NOMO-1 treated with DMSO at 0.1 percent for 48 hours (cell line): ENCODE data around the gene TOPAZ1.

ENCODE experiments used
- DNase-seq: peaks from one replicate; lab custom pipeline; 2025; ENCODE audit not compliant: unreplicated experiment; lab: John Stamatoyannopoulos, UW

TOPAZ1 gene

DNA sequence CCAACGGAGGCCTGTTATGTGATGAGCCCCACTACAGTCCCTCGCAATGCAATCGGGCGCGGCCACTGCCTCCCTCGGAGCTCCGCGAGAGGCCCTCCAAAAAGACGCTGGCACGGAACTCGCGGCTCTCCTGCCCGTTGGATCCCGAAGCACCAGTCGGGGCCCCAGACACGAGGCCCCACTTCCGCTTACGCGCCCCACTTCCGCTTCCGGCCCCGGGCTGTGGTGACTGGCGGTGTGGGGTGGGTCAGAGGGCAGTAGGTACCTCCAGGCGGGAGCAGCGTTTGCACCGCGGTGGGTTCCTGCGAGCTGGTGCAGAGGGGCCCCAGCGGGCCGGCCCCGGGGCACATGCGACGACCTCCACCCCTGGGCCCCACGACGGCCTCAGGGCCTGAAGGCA, at the start of gene TOPAZ1:
Gene TOPAZ1, plus strand, starts transcription at position 181 of the 400 bp plus-strand sequence. Its CDS starts 168 bp downstream, at position 349.
- no peak for DNase-seq

DNA sequence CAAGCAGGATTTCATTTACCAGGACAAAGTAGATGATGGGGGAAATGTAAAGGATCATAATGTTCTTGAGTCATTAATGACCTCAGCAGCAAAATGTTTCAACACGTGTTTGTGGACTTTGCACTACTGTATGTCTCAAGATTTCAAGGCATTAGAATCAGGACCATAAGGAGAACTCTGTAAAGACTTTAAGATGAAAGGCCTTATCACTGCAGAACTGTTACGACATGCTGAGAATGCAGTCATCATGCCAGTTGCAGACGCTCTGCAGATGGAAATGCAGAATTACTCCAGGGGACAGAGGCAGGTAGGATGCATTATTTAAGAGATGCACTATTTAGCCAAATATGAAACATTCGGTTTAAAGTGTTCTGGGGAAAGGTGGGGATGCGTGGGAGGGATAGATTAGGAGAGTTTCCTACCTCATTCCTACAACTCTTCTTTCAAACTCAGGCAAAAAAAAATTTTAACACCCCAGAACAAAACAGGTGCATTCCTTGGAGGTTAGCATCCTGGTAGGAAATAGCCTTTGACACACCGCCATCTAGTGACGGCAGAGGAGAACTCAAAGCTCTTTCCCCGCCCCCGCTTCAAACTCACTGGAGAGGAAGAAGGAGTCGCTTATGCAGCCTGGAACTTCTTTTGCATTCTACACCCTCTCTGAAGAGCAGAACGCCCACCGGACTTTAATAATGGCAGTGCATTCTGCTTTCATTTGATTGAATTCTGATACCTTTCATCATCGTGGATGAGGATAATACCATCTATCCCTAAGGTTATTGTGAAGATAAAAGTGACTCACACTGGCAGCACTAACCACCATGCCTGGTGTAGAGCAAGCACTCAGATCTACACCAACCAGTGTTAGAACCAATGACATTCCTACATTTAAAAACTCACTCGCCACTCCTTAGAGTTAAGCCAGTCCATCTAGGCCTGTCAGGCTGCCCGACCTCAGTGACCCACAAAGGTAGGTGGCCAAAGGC, 43.1 kb upstream of the TOPAZ1 start:
- DNase-seq, result peak; percentile 66

DNA sequence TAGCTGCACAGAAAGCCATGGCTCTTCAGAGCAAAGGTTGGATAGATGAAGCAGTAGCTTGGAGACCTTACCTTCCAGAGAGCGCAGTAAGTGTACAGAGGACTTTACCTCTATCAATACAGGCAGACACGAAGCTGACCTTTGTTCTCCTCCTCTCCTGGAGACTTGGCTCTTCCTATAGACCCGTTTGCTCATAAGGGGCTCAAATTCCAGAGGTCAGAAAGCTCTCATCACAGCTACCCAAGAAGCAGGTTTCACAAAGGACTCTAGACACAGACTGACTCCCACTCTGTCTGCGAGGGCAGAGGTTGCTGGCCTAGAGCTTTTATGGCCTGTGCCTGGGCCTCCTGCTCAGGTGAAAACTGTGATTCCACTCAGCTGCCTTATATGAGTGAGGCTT, 35.4 kb upstream of the TOPAZ1 start:
- no peak for DNase-seq

DNA sequence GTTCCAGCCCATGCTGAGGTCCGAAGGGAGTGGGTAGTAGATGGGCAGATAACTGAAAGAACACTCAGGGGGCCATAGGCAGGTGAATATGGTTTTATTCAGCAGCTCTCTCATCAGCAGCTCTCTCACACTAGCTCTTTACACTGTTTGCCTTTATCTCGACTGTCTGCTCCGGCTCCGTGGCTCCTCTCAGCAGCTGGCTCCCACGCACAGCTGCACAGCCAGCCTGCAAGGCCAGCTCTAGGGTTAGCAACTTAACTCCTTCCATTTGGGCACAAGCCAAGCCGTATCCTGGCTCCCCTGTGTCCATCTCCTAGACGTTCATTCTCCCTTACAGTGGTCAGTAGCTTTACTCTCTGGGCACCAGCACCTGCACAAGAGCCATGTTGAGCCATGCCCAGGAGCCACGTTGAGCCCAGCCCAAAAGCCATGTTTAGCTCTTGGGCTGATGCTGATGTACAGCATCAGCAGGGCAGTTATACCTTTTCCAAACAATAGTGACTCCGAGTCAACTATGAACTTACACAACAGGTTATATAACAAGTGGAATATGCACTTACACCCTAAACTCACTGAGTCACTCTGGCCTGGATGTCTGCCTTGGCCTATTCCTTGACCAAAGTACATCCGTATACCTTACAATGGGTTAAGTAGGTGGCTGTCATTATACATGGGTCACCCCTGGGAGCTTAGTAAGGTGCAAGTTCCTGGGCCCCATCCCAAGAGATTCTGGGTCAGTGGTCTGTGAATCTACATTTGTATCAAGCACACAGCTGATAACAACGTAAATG, 34.6 kb upstream of the TOPAZ1 start:
- no peak for DNase-seq

DNA sequence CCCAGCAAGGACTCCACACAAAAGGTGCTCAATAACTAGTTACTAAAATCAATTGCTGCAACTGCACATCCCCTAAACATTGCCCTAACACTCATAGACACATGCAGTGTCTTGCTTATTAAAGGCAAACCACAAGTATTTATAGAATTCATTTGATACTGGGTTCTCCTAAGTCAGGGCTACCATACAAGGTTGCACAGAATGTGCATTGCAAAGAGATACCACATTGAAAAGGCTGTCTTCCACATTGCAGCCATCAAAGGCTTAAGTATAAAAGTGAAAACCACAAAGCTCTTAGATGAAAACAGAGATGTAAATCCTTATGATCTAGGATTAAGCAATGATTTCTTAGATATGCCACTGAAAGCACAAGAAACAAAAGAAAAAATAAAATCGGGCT, 33.6 kb upstream of the TOPAZ1 start:
- peak; percentile 38 for DNase-seq

DNA sequence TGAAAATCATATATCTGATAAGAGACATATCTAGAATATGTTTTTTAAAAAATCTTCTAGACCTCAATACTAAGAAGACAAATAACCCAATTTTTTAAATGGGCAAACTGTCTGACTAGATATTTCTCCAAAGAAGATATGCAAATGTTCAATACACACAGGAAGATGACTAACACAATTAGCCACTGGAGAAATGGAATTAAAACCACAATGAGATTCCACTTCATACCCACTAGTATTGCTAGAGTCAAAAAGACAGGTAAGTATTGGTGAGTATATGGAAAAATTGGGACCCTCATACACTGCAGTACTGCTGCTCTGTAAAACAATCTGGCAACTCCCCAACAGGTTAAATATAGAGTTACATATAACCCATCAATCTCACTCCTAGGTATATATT, 33.1 kb upstream of the TOPAZ1 start:
- DNase-seq, result peak; percentile 9

DNA sequence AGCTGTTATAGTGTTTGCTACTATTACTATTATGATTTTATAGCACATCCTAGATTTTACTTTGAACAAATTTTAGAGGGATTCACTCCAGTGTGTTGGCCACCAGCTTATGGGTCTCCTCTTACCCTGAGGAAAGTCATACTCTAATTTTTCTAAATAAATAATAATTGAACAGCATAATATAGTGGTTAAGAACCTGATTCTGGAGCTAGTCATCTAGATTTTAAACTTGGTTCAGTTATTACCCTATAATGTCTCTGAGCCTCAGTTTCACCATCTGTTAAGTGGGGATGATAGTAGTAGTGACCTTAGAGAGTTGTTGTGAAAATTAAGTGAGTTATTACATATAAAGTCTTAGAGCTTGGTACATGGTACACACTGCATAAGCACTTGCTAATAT, 30.7 kb upstream of the TOPAZ1 start:
- no peak for DNase-seq

DNA sequence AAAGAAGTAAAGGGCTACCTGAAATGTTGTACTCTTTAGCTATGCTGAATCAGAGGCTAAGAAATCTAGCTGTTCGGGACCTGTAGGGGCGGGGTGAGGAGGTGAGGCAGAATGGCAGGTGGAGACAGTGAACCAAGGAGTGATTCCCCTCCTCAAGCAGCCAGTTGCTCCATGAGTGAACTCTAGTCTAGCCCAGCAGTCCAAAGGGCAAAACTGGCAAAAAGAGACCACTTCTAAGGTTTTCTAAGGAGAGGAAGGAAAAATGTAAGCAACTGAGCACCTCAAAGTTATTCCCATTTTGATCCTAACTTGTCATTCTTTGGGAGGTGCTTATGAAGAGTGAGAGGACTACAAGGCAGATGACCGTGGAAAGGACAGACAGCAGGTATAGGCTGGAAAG, 19.3 kb upstream of the TOPAZ1 start:
- DNase-seq, result no peak

DNA sequence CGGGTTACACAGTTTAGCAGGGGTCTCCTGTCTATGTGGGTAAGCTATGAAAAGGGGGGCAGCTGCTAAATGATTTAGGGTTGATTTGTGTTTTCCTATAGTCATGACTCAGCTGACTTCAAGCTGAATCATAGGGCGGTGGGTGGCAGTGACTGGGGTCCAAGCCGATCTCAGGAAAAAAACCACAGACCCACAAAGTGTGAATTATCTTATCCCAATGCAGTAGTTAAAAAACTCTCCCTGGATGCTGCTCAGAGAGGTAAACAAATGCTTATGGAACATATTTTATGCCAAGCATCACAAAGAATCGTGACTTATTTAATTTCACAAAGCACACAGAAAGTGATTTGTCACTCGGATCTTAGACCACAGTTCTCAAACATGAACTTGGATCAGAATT, 18.4 kb upstream of the TOPAZ1 start:
- DNase-seq, result no peak

DNA sequence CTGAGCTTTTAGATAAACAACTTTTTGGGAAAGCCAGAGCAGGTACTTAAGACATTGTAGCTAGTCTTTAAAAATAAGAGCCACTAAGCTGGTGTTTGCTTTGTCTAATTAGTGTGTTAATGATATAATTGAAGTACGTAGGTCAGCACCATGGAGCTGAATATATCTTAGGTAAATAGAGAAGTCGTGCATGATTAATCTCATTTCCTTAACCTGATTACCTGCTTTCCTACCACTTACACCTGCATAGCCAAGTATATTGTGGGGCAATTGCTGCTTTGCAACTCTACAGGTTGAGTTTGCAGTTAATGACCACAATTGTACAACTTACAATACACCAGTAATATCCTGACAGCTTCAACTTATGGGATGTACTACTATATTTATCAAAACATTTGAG, 17.6 kb upstream of the TOPAZ1 start:
- no peak for DNase-seq

DNA sequence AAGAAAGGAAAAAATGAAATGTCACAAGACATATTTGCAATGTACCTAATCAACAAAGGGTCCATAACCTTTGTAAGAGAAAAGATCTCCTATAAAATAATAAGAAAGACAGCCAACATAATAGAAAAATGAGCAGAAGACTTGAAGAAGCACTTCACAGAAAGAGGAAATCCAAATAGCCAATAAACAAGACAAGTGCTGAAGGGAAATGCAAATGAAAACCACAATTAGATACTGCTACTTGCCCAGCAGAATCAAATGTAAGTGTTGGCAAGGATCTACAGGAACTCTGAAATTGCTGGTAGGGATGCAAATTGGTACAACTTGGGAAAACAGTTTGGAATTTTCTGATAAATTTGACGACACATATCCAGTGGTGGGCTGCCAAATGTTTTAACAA, 15.1 kb upstream of the TOPAZ1 start:
- DNase-seq, result peak; percentile 36

DNA sequence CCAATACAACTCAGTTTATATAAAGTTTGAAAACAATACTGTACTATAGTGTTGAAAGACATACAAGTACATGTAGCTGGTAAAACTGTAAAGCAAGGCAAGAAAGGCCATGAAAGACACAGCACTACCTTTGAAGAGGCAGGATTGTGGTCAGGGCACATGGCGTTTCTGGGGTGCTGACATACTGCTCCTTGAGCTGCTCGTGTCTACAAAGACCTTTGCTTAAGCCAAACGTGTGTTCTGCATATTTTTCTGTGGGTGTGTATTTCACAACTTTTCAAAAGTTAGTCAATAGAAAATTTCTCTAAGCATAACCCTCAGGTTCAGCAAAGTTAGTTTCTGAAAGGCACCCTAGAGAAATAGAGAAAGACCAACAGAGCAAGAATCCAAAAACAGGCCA, 14.1 kb upstream of the TOPAZ1 start:
- peak; percentile 41 for DNase-seq

DNA sequence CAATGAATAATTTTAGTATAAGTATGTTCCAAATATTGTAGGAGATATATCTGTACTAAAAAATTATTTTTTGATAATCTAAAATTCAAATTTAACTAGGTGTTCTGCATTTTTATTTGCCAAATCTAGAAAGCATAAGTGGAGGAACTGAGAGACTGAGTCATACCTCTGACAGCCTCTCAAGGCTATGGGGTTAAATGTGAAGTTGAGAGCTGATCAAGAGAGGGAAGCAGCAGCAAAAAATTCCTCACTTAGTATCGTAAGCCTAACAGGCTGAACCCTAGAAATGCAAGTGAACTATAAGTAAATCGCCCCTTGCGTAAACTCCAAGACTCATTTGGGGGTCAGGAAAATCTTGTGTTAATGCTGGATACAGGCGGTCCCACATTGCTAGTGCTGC, 12.8 kb upstream of the TOPAZ1 start:
- peak; percentile 20 for DNase-seq

DNA sequence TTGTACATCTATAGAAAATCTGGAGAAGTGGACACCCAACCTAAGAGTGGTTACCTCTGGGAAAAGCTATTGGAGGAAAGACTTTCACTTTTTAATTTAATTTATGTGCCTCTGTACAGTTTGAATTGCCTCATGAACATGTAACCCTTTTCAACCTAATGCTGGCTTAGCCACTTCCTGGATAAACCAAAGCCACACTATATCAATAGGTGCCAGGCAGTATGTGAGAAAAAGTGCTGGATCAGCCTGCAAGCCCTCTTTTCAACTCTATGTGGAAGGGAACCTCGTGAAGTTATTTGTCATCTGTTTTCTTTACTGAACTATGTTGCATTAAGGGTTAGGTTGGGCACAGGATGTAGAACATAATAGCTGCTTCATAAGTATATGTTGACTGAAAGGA, 9.3 kb upstream of the TOPAZ1 start:
- peak; percentile 44 for DNase-seq

DNA sequence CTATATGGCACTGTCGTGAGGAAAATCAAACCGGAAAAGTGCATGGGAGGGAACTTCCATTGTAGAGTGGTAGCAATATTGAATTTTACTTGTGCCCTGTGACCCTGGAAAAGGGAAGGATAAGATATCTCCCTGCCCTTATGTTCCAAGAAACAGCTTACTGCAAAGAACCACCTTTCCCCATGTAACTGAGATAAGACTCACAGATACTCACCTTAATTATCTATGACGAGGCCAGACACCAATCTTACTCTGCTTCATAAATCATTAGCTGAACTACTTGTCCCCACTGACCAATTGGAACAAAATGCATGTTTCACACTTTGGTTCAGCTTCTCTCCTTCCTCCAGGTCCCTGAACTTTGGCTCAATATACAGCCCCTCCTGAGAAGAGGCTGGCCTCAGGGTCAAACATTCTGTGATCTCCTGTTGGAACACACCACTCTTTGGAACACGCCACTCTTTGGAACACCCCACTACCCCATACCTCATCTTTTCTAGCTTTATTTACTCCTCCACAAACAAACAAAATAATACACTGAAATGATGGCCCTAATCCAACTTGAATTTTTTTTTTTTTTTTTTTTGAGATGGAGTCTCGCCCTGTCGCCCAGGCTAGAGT, 6.9 kb upstream of the TOPAZ1 start:
- DNase-seq, result no peak

DNA sequence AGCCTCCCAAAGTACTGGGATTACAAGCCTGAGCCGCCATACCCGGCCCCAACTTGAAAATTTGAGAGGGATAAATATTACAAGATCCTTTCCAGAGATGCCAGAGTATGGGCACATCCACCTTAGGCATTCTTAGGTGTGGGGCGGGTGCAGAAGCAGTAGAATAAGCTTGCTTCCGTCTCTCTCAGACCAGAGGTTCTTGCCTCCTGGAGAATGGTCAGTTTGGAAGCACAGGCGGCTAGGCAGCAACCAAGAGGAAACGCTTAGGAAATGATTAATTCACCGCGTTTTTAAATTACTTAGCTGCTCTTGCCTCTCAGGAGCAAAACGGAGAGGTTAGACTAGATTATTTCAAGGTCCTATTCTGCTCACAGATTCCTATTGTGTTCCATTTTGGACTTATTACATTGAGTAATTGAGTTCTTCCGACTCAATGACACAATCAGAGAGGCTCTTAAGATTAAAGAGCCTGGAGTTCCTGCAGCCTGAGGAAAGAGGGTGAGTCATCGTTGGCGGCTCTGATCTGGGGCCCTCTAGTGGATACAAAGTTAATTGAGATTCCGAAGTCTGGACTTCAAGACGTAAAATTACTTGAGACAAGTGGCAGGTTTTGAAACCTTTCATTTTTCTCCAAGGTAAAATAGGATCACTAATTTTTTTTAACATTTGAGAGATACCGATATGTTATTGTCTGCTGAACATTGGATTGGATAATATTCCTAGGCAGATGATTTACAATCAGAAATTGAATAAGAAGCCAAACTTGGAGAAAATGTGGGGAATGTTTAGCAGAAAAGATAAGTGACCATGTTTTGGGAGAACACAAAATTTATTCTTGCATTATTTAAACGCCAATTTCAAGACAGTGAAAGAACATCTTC, 5.8 kb upstream of the TOPAZ1 start:
- DNase-seq, result peak; percentile 95

DNA sequence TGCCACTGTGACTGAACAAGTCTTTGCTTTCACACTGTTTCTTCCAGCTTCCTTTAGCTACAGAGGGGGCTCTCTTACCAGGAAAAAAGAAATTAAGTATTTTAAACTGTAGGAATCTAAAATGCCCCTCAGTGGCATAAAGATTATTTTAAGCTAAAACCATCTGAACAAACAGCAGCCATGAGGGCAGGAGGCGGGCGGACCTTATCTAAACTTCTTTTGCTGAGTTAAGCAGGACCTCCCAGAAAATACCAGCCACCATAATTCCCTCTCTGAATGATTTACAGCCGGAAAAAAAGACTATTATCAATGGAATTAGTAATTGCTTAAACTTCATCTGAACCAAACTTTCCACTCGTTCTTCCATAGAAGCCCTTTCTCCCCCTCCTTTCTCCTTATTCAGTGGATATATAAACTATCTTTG, 5.2 kb upstream of the TOPAZ1 start:
- DNase-seq, result no peak

DNA sequence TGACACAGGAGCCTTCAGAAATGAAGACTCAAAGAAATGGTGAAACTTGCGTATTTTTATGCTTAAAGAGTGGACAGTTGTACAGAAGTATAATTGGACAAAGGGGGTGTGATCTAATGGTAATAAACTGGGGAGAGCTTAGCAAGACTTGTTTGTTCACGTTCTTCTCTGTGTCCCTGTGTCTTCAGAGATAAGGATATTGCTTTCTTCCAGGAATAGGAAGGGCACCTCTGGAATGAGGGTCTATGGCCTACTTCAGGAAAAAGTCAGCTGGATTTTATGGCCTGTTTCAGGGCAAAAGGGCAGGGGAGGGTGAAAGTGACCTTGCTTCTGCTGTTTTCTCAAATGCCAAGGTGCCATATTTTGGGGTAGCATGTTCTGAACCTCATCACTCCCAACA, 4.5 kb upstream of the TOPAZ1 start:
- no peak for DNase-seq

DNA sequence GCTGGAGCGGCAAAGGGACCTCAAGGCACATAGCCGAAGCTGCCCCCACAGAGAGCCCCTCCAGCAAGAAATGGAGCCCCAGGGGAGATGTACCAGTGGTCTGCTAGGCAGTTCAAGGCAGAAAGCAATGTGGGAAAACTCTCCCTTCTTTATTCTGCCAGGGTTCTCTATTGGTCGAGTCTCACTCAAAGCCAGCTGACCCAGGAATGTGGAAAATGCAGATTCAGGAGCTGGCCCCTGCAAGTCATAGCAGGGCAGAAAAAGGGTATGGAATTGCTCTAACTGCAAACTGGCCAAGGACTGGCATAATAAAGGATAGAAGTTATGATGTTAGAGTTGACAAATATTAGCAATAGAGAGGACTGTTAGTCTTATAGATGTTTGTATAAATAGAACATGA, 4.0 kb upstream of the TOPAZ1 start:
- no peak for DNase-seq

DNA sequence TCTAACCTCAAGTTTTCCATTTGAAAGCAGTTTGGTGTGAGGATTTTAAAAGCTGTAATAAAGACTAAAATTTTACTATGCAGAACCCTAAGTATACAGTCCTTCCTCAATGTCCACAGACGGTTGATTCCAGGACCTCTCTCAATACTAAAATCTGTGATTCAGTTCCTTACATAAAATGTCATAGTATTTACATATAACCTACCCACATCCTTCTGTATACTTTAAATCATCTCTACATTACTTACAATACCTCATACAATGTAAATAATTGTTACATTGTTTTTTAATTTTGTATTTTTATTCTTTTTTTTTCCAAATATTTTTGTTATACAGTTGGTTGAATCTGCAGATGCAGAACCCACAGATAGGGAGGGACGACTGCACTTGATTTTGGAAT, 2.8 kb upstream of the TOPAZ1 start:
- DNase-seq, result no peak

DNA sequence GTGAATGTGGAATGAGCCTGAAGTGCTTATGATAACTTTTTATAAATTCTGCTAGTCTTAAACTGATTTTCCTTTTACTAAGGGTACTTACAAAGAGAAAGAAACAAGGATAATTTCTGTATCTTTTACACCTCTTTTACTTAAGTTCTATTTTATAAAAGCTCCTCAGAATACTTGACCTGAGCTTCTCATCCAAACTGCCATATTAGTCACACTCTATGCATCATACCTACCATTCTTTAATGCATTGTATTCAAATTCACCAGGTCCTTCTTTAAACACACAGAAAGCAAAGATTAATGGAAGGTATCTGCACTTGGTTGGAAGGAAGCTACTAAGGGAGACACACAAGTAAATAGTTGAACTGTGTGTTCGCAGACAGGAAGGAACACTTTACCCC, 1.6 kb upstream of the TOPAZ1 start:
- DNase-seq, result no peak
